HG02623 (cell line): ENCODE results near the gene ZNF732.
"Not testable (repeated sequence)": the region's sequence is repeated elsewhere in the genome, so short reads cannot be mapped to it uniquely, and the experiment has no call there.

Source experiments
- ATAC-seq: cut with Tn5 transposase; IDR thresholded peaks from one replicate; pipeline ENCODE4 v1.9.1; 2021; ENCODE audit warnings: moderate library complexity; ENCODE audit not compliant: unreplicated experiment

Gene ZNF732

DNA sequence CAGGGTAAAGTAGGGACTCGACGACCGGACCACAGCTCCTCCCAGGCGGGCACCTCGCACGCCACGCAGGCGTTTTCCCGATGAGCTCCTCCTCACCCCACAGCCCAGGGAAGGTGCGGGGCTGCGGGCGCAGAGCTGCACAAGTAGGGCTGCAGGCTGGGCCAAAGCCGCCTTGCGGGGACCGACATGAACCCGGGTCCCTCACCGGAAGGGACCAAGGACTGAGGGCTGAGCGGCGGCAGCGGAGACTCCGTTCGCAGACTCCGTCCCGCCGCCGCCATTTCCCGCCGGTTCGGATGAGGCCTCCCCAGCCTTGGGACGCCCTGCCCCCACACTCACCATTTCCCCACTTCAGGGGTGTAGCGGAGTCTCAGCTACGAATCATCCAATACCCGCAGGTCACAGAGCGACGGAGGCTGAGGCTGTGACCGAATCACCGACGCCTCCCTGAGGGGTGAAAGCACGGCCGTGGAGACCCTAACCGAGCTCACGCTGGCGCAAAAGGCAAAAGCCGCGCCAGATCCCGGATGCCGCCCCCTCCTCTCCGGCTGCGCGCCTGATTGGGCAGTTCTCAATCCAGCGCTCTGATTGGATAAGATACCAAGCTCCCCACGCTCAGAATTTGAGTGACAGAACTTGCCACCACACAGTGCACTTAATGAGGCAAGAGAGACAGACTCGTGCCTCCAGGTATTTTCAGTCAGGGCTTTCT, at the start of gene ZNF732:
ZNF732 (minus strand) TSS at position 506 of the 712 bp plus-strand sequence; CDS start at position 342, 164 bp downstream.
- no peak for ATAC-seq

DNA sequence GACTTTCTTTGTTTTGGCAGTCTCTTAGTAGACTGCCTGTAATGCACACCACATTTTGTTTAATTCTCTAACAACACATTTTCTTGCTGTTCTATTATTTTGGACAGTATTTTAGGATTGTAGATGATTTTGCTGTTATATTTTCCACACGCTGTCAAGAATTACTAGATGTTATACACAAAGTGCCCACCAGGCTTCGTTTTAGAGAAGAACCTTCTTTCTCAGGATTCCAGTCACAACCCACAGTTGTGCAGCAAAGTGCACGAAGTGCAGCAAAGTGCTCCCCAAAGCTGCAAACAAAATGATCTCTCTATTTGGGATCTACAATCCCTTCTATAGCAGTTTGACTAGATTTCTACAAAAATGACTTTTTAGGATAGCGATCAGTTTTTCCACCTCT, 34.7 kb upstream of the ZNF732 start:
- ATAC-seq: no peak

DNA sequence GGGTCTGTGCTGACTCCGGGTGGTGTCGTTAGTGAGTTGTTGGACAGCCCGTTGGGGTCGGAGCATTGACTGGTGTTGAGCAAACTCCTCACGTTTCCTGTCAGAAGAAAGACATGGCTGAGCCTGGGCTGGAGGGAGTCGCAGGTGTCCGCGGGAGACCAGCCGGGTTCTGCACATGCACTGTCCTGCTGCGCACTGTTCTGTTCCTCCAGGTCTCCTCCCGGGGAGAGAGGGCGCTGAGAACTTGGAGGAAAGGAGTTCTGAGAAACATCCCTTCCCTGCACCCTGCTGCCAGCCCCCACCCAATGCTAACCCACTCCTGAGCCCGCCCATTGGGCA, 33.5 kb upstream of the ZNF732 start:
- ATAC-seq: no peak

- ATAC-seq: peak; percentile 28
Observed at GRCh38 chr4:337932-338758, 32.9 kb upstream of the ZNF732 start.

DNA sequence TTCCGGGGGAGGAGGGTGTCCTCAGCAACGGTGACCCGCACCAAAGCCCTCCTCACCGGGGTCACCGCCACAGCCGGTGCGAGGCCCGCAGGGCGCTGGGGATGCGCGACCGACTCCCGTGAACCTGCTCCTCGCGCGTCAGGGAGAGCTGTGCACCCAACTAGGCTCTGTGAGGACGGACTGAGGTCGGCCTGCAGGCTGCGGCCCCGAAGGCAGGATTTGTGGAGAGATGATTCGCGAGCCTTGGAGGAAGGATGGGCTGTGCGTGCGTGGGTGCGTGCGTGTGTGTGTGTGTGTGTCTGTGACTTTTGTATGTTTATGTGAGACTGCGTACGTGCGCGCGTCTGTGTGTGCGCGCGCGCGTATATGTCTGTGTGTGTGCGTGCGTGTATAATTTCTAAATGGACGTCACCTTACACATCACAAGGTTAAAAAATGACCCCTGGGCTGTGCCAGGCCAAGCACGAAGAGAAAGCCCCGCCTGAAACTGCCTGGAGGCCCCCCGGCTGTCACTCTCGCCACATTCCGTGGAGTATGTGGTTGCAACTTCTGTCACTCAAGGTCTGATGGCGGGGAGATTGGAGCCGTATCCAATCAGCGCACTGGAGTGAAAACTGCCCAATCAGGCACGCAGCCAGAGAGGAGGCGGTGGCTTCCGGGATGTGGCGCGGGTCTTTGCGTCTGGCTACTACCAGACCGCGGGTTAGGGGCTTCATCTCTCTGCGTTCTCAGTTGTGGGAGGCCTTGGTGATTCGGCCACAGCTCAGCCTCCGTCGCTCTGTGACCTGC, 32.1 kb upstream of the ZNF732 start, which contains the start of gene ZNF141:
ZNF141 (plus strand) TSS at position 672 of the 789 bp plus-strand sequence. CDS start 170 bp downstream, outside the sequence.
- peak; percentile 94 for ATAC-seq

DNA sequence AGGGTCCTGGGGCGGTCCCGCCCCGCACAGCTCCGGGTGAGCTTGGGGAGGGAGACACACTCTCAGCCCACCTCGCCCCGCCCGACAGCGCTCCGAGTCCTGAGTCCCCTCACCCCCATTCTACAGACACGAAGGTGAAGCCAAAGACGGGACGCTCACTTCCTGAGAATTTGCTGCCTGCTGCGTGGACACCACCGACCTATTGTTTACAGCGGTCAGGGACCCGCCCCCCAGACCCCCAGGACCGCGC, 31.5 kb upstream of the ZNF732 start:
- ATAC-seq: no peak

GRCh38 chr4:336099-336892, 31.0 kb upstream of the ZNF732 start:
- ATAC-seq: no peak

DNA sequence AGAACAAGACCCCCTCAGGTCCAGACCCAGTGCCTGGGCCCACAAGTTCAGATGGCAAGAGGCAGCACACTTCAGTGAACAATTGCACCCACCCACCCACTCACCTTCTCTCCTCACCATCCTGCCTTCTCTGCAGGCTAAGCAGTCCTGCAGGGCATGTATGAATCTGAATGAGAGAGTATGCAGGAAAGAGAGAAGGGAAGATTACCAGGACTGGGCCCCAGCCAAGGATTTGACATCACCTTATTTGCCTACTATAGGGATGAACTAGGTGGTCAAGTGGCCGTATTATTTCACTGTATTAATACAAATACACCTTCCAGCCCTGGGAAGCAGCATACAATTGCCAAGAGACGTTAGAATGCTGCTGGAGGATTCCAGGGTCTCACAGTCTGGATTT, 30.2 kb upstream of the ZNF732 start:
- no peak for ATAC-seq

GRCh38 chr4:328729-329128, 23.5 kb upstream of the ZNF732 start:
- no peak for ATAC-seq

DNA sequence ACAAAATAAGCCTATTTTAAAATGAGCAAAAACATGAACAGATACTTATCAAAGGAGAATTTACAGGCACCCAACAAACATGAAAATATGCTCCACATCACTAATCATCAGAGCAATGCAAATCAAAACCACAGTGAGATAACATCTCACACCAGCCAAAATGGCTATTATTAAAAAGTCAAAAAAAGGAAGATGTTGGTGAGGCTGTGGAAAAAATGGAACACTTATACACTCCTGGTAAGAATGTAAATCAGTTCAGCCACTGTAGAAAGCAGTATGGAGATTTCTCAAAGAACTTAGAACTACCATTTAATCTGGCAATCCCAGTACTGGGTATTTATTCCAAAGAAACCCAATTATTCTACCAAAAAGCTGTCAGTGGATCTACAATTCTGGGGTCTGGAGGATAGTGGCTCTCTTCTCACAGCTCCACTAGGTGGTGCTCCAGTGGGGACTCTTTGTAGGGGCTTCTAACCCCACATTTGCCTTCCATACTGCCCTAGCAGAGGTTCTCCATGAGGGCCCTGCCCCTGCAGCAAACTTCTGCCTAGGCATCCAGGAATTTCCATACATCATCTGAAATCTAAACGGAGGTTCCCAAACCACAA, 9.1 kb upstream of the ZNF732 start:
- ATAC-seq: no peak

GRCh38 chr4:309807-310206, 4.5 kb upstream of the ZNF732 start:
- ATAC-seq: no peak

DNA sequence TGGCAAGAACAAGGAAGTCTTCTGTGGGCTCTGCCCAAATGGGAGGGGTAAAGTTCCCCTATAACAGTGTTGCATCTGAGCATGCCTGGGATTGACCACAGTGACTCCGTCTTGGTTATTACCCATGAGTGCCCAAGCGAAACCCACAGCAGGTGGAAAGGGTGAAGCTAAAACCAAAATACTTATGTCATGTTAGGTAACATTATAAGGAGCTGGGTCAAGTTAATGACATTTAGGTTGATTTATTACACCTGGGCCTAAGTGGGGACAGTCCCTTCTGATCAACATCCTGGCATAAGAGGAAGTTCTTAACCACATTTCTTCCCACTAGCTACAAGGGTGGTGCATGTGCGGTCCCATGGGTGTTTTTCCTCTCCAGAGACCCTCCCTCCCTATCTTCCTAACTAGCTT, 1.3 kb upstream of the ZNF732 start:
- no peak for ATAC-seq

DNA sequence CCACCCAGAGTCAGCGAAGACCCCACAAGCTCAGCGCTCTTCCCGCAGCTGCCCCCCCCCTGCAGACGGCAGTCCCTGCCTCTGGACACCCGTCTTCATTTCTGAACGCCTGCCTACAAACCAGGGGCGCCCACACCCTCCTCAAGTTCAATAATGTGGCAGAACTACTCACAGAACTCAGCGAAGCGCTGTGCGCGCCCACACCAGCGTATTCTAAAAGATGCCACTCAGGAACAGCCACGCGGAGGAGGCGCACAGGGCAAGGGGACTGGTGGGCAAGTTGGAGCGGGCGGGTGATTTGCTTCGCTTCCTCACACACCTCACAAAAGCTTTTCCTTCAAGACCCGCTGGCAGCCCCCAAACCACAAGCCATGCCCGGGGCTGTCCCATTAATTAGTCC, 758 bp downstream of the ZNF732 start:
- ATAC-seq: not testable (repeated sequence)

DNA sequence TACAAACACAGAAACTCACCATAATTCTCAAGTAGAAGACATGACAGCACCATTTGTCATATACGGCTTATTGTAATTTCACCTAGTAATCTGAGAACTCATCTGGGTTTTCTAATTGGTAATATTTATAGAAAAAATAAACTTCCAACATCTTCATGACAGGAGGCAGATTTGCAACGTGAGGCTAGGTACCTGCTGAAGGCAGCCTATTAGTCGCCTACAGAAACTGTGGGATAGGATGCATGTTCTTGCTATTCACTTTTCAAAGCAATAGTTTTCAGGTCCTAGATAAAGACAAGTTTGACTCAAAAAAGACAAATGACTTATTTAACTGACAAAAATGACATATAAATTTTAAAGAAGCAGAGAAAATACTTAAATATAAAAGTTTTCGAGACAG, 2.9 kb downstream of the ZNF732 start:
- no peak for ATAC-seq

GRCh38 chr4:294732-295131, 10.5 kb downstream of the ZNF732 start:
- no peak for ATAC-seq

- no peak for ATAC-seq
Observed at GRCh38 chr4:288891-289290, 16.4 kb downstream of the ZNF732 start.

- ATAC-seq: no peak
Observed at GRCh38 chr4:273309-274017, 31.8 kb downstream of the ZNF732 start.

GRCh38 chr4:271492-272103, 33.7 kb downstream of the ZNF732 start:
- ATAC-seq: no peak

GRCh38 chr4:259240-259639, 46.0 kb downstream of the ZNF732 start:
- ATAC-seq: not testable (repeated sequence)
